Fibroblast of lung (primary cell): ENCODE measurements around the gene PGAM5.

Source experiments
- EZH2 ChIP-seq: IDR thresholded peaks from 2 replicates; pipeline ENCODE4 v1.5.1; 2012; ENCODE audit warnings: low read length, control low read depth, mild to moderate bottlenecking; ENCODE audit errors: missing control alignments
- TF ChIP-seq, protein P1 (sequence below), 2 donors: IDR thresholded peaks in 1 of 2; conservative IDR thresholded peaks in 1 of 2; 1 replicate in 1 of 2; 2 replicates in 1 of 2; pipeline ENCODE4 v1.5.1; 2011 to 2012; ENCODE audit warnings: low read length in 2 of 2, control low read depth in 1 of 2, inconsistent platforms in 1 of 2, low read depth in 1 of 2, mild to moderate bottlenecking in 1 of 2

DNA sequence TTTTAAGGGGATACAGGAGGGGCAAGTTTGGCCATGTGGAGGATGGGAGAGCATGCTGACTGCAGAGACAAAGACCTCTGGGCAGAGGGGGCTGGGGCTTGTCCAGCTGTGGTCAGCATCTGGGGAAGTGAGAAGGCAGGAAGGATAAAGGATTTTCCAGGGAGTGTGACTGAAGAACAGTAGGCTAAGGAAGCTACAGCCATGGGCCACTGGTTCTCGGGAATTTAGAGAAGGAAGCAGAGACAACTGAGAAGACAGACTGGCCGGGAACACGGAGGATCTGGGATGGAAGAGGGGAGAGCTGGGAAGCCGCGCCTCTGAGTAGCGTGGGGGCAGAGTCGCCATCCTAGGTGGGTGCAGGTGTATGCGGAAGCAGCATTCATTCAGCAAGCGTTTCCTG lies 7.0 kb upstream of the PGAM5 start:
- TF ChIP-seq EZH2: no peak
- TF ChIP-seq, protein P1, sequence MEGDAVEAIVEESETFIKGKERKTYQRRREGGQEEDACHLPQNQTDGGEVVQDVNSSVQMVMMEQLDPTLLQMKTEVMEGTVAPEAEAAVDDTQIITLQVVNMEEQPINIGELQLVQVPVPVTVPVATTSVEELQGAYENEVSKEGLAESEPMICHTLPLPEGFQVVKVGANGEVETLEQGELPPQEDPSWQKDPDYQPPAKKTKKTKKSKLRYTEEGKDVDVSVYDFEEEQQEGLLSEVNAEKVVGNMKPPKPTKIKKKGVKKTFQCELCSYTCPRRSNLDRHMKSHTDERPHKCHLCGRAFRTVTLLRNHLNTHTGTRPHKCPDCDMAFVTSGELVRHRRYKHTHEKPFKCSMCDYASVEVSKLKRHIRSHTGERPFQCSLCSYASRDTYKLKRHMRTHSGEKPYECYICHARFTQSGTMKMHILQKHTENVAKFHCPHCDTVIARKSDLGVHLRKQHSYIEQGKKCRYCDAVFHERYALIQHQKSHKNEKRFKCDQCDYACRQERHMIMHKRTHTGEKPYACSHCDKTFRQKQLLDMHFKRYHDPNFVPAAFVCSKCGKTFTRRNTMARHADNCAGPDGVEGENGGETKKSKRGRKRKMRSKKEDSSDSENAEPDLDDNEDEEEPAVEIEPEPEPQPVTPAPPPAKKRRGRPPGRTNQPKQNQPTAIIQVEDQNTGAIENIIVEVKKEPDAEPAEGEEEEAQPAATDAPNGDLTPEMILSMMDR (conservative IDR thresholded peaks at IDR 0.05 in 1 of 2, IDR thresholded peaks at IDR 0.05 in 1 of 2; ENCODE audit: low read depth in 1 of 2, low read length in 2 of 2): no peak
